PC-3 (cell line): ENCODE measurements around the gene GLB1L. TPM values are rescaled to one million over a fixed set of nuclear protein-coding genes. Genes with fewer than 3 reads are reported as not detected.

ENCODE experiments used
- ATAC-seq: fragments of 200-7000 bp; cut with Tn5 transposase; 2 replicates; pipeline ENCODE4 v1.9.1; 2020; ENCODE audit warnings: mild to moderate bottlenecking, moderate library complexity
- BruUV-seq: library from RNA; stranded (reverse); fragments of 400-500 nt; replicated peaks from 2 replicates; lab custom pipeline; 2021; lab: Mats Ljungman, UMichigan
- CTCF ChIA-PET: fragments of 300-600 bp; sonication (Branson Sonifier 250); formaldehyde crosslinking; loops from one replicate; lab custom pipeline; 2022; ENCODE audit warnings: antibody characterized with exemption; lab: Charles Lee
- POLR2A ChIA-PET: fragments of 300-600 bp; sonication (Branson Sonifier 250); formaldehyde crosslinking; loops from one replicate; lab custom pipeline; 2022; ENCODE audit warnings: antibody characterized with exemption; ENCODE audit not compliant: unreplicated experiment; lab: Charles Lee
- DNase-seq: peaks from one replicate; pipeline ENCODE4 v3.0.0-alpha.2; 2015
- H2AFZ ChIP-seq: fragments of 300-600 bp; sonication (generic); 2 replicates; pipeline ENCODE4 v1.6.0; 2016; ENCODE audit warnings: antibody characterized with exemption, low read length
- H3F3A ChIP-seq: fragments of 300-600 bp; sonication (generic); one replicate; pipeline ENCODE4 v1.6.0; 2017; ENCODE audit warnings: antibody characterized with exemption, low read length, control low read depth, mild to moderate bottlenecking; ENCODE audit not compliant: unreplicated experiment
- H3K27ac ChIP-seq: fragments of 300-600 bp; sonication (generic); 2 replicates; pipeline ENCODE4 v1.5.1; 2016; ENCODE audit warnings: mild to moderate bottlenecking, low read length
- H3K27me3 ChIP-seq: fragments of 300-600 bp; sonication (generic); 2 replicates; pipeline ENCODE4 v1.6.1; 2016; ENCODE audit warnings: low read length, mixed read lengths
- H3K36me3 ChIP-seq: fragments of 300-600 bp; sonication (generic); 2 replicates; pipeline ENCODE4 v1.6.1; 2016; ENCODE audit warnings: low read depth, mixed run types, low read length, mixed read lengths
- H3K4me1 ChIP-seq: fragments of 300-600 bp; sonication (generic); 2 replicates; pipeline ENCODE4 v1.5.1; 2016; ENCODE audit warnings: low read length; ENCODE audit not compliant: insufficient read depth
- H3K4me2 ChIP-seq: fragments of 300-600 bp; sonication (generic); 2 replicates; pipeline ENCODE4 v1.6.0; 2016; ENCODE audit warnings: low read length
- H3K4me3 ChIP-seq: fragments of 300-600 bp; sonication (generic); 2 replicates; pipeline ENCODE4 v1.5.1; 2016; ENCODE audit warnings: mild to moderate bottlenecking, low read length, mixed read lengths
- H3K79me2 ChIP-seq: fragments of 300-600 bp; sonication (generic); 2 replicates; pipeline ENCODE4 v1.6.1; 2017; ENCODE audit warnings: low read length, mixed read lengths
- H3K9ac ChIP-seq: fragments of 300-600 bp; sonication (generic); 2 replicates; pipeline ENCODE4 v1.6.0; 2016; ENCODE audit warnings: mild to moderate bottlenecking, low read length
- H3K9me2 ChIP-seq: fragments of 300-600 bp; sonication (generic); replicated peaks from 2 replicates; pipeline ENCODE4 v1.6.1; 2016; ENCODE audit warnings: mixed run types, low read length, mixed read lengths
- H3K9me3 ChIP-seq: fragments of 300-600 bp; sonication (generic); 2 replicates; pipeline ENCODE4 v1.6.1; 2016; ENCODE audit warnings: low read length, mixed read lengths
- H4K20me1 ChIP-seq: fragments of 300-600 bp; sonication (generic); 2 replicates; pipeline ENCODE4 v1.6.1; 2016; ENCODE audit warnings: low read length, mixed read lengths
- EZH2 ChIP-seq: fragments of 300-600 bp; sonication (generic); IDR thresholded peaks from one replicate; pipeline ENCODE4 v1.6.1; 2017; ENCODE audit warnings: antibody characterized with exemption, mild to moderate bottlenecking, low read length; ENCODE audit not compliant: unreplicated experiment
- EZH2phosphoT487 ChIP-seq: fragments of 300-600 bp; sonication (generic); IDR thresholded peaks from 2 replicates; pipeline ENCODE4 v1.6.1; 2018; ENCODE audit warnings: mild to moderate bottlenecking, antibody characterized with exemption, low read length, borderline replicate concordance
- intact Hi-C: fragments of 100-400 bp; cut with micrococcal nuclease; formaldehyde crosslinking; loops from 2 replicates; pipeline ENCODE4 v1.9.0; 2023
- total RNA-seq: library from RNA; depleted of rRNA; stranded (reverse); fragments of >200 nt; gene quantifications from 2 replicates; pipeline ENCODE4 v1.2.3, GENCODE V29; 2014
- TF ChIP-seq, protein P1 (sequence below): fragments of 300-600 bp; sonication (generic); conservative IDR thresholded peaks from 2 replicates; pipeline ENCODE4 v1.5.1; 2017; ENCODE audit warnings: antibody characterized with exemption, low read depth, mild to moderate bottlenecking, low read length

Gene GLB1L
- total RNA-seq, 1 experiment from 2014 or later = 6.0 TPM

- Histone ChIP-seq H3K27me3 (no peaks in the 10 kb centered on the region), H3K4me1 (peaks cover 20% of the 10 kb centered on the region), H3K9me2 (no peaks in the 10 kb centered on the region), H3K36me3 (no peaks in the 10 kb centered on the region; the same call in 1 of the 2 replicates), H4K20me1 (no peaks in the 10 kb centered on the region), H3K9me3 (no peaks in the 10 kb centered on the region), H3K4me3 (peak overlapping the region; percentile 66), H2AFZ (peak overlapping the region; percentile 61), H3K27ac (peak overlapping the region; percentile 69), H3K79me2 (peaks cover 5% of the 10 kb centered on the region; the same call in 1 of the 2 replicates), H3K4me2 (peak overlapping the region; percentile 96), H3F3A (no peaks in the 10 kb centered on the region), H3K9ac (peak overlapping the region; percentile 56)
- DNase-seq (no peak), ATAC-seq (peak; percentile 26)
- BruUV-seq = TSS peak; percentile 76
- CTCF ChIA-PET = no interaction called here
- no peak for TF ChIP-seq EZH2
- TF ChIP-seq, protein P1, sequence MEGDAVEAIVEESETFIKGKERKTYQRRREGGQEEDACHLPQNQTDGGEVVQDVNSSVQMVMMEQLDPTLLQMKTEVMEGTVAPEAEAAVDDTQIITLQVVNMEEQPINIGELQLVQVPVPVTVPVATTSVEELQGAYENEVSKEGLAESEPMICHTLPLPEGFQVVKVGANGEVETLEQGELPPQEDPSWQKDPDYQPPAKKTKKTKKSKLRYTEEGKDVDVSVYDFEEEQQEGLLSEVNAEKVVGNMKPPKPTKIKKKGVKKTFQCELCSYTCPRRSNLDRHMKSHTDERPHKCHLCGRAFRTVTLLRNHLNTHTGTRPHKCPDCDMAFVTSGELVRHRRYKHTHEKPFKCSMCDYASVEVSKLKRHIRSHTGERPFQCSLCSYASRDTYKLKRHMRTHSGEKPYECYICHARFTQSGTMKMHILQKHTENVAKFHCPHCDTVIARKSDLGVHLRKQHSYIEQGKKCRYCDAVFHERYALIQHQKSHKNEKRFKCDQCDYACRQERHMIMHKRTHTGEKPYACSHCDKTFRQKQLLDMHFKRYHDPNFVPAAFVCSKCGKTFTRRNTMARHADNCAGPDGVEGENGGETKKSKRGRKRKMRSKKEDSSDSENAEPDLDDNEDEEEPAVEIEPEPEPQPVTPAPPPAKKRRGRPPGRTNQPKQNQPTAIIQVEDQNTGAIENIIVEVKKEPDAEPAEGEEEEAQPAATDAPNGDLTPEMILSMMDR = no peak
- TF ChIP-seq EZH2phosphoT487 = no peak
- intact Hi-C loops = loop anchor here (1.0 kb wide), 2 partner anchors 10 to 47 kb away; partner anchors contain the start of gene NHEJ1
- POLR2A ChIA-PET = interaction anchor here (0.7 kb wide), 1 partner anchor 12 kb away, joined by 3 read pairs; no protein-coding TSS in a partner anchor
Observed at GRCh38 chr2:219207134-219207883, 37.9 kb downstream of the GLB1L start.

DNA sequence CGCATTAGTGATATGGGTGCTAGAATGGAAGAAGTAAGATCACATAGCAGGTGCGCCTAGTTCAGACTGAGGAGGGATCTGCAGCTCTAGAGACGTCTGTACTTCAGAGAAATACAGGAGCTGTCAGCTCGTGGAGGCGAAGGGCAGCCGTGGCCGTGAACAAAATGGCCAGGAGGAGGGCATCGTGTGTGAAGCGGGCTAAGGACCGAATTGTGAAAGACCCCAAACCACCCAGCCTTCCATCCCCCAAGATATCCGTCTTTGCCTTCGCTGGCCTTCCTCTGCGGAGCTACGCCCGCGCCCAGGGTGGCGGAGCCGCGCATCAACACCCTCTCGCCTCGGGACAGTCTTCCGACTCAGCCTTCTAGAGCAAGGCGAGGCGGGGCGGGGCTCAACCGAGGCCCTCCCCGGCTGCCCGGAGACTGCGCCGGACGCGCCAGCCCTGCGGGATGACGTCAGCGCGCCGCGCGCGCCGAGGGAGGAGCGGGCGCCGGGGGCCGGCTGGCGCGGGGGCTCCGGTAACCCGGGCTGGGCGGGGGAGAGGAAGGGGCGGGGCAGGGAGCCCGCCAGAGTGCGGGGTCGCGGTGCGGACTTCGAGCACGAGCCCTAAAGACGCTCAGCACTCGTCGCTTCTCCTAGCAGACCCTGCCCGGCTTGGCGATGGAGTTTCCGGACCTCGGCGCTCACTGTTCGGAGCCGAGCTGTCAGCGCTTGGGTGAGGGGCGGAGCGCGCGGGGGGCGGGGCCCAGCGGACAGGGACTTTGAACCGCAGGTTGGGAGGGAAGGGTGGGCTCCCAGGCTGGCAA lies 38.7 kb downstream of the GLB1L start, which contains the start of gene ZFAND2B:
Gene ZFAND2B, plus strand, starts transcription at position 455 of the 806 bp plus-strand sequence. Its CDS starts 206 bp downstream, at position 661.
- H3K79me2 ChIP-seq = peaks cover 5% of the 10 kb centered on the region; the same call in 1 of the 2 replicates
- H2AFZ ChIP-seq = peak within 1 kb of the TSS; percentile 66
- no peaks in the 10 kb centered on the region for H3F3A ChIP-seq
- ChIA-PET CTCF (interaction anchor here (0.6 to 0.8 kb wide), 2 partner anchors 23 to 89 kb away, joined by 3 to 6 read pairs; partner anchors contain the start of genes ANKZF1 and ATG9A), POLR2A (interaction anchor here (0.6 to 1.1 kb wide), 5 partner anchors 11 to 68 kb away, joined by 3 to 4 read pairs (median 3); partner anchors contain the start of genes ANKZF1, ATG9A and TUBA4A)
- H3K27ac ChIP-seq = peak within 1 kb of the TSS; percentile 69
- no peaks in the 10 kb centered on the region for H3K9me3 ChIP-seq
- no TSS peak for BruUV-seq
- DNase-seq (peak; percentile 97), ATAC-seq (peak; percentile 93)
- peak within 1 kb of the TSS; percentile 56 for H3K9ac ChIP-seq
- H3K9me2 ChIP-seq = no peaks in the 10 kb centered on the region
- H3K27me3 ChIP-seq = no peaks in the 10 kb centered on the region
- H3K4me1 ChIP-seq = peaks cover 20% of the 10 kb centered on the region
- H3K36me3 ChIP-seq = no peaks in the 10 kb centered on the region; the same call in 1 of the 2 replicates
- no peaks in the 10 kb centered on the region for H4K20me1 ChIP-seq
- peak within 1 kb of the TSS; percentile 96 for H3K4me2 ChIP-seq
- intact Hi-C loops = loop anchor here (1.0 kb wide), 3 partner anchors 11 to 46 kb away; partner anchors contain the start of gene NHEJ1
- TF ChIP-seq, protein P1 = no peak
- TF ChIP-seq EZH2phosphoT487 (no peak), EZH2 (no peak)
- H3K4me3 ChIP-seq = peak within 1 kb of the TSS; percentile 66
